GM19397 (cell line): ENCODE results near the gene LTB4R.
A peak's percentile ranks its signal among the peaks of the same experiment; 100 is the strongest.

Experiments
- ATAC-seq: cut with Tn5 transposase; IDR thresholded peaks from one replicate; pipeline ENCODE4 v1.9.1; 2021; ENCODE audit warnings: mild to moderate bottlenecking, moderate library complexity; ENCODE audit not compliant: unreplicated experiment

The LTB4R gene

DNA sequence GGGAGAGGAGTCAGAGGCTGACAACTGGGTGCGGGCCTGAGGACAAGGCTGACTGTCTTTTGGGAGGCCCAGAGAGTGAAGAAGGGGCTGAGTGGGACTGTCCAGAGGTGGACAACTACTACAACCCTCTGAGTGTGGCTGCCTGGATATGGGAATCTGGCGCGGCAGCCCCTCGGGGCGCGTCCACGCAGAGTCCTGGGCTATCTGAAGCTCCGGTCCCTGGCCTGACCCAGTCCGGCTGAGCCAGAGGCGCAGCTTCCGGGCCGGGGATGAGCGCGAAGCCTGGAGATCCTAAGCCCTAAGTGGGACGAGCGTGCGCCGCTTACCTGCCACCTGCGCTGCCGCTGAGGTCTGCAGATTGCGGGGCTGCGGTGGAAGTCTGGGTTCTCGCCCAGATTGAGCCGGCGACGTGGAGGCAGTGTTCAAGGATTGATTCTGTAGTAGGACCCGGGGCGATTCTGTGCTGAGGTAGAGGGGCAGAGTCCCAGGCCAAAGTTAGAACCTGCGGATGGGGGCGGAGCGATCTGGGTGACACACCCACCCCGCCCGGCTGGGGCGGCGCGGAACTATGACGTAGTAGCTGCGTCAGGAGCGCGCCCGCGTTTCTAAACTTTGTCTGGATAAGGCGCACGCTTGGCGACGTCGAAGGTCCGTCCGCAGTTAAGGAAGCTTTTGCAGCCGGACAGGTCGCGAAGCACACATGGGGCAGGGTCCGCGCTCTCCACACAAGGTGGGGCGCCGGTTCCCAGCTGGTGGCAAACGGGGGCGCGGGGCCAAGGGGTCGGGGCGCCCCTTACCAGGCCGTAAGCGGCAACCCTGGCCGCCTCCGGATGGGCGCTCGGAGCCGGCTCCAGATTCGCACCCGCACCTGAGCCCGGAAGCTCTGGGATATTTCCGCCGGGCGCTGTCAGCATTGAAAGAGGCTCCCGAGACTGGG is 11.8 kb upstream of the LTB4R start, which contains the start of the genes DHRS1 and NOP9:
Gene DHRS1, minus strand, starts transcription at position 526 of the 937 bp plus-strand sequence. CDS start 674 bp downstream, outside the sequence.
Gene NOP9, plus strand, starts transcription at position 596 of the 937 bp plus-strand sequence. Its CDS starts 105 bp downstream, at position 701.
- ATAC-seq, result peak; percentile 68

DNA sequence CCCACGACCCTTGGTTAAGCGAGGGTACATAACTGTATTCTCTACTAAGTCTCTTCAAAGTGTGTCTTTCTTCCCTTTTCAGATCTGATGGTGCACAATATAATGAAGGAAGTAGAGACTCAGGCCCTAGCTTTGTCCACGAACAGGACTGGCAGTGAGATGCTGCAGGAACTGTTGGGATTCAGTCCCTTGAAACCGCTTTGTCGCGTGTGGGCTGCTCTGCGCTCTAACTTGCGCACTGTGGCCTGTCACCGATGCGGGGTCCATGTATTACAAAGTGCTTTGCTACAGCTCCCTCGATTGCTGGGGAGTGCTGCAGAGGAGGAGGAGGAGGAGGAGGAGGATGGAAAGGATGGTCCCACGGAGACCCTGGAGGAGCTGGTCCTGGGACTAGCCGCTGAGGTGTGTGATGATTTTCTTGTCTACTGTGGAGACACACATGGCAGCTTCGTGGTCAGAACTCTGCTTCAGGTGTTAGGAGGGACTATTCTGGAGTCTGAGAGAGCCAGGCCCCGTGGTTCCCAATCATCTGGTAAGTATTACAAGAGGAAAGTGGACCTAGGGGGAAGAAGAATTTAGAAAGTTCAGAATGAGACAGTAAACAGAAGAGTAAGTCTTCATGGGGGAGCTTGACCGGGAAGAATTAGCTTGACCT is 10.8 kb upstream of the LTB4R start:
- ATAC-seq, result no peak

GRCh38 chr14:24304019-24304387 is 7.3 kb upstream of the LTB4R start:
- no peak for ATAC-seq

GRCh38 chr14:24307156-24307574 is 4.1 kb upstream of the LTB4R start:
- no peak for ATAC-seq

- ATAC-seq, result no peak
Measured at GRCh38 chr14:24307575-24308341, 3.5 kb upstream of the LTB4R start, which contains the start of gene CIDEB. Gene CIDEB (minus strand): TSS chr14:24307977. CDS start chr14:24307858, 119 bp downstream.

DNA sequence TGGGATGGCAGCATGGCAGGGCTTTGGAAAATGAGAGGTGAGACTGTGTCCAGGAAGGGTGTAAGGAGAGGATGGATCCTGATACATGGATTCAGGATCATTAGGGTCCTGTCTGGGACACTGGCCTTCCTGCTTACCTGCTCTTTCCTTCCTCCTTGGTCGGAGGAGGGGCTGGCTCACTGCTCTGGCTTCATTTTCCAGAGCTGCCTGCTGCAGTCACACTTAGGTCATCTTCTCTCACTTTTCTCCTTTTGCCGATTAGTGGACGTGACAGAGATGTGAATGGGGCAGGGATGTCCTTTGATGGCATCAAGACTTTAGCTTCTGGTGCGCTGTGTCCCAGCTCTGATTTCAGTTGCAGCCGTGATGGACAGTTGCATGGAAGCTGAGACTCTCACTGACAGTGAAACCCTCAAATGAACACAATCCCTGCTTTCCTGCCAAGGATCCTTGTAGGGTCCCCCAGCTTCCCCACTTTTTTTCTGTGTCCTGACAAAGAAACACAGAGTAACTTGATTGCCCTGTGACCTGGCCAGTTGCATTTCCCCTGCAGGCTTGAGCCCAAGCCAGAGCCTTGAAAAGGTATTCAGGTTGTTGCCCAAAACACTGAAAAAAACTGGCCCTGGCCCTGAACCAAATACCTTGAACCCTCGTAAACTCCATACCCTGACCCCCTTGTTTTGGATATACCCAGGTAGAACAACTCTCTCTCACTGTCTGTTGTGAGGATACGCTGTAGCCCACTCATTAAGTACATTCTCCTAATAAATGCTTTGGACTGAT is 2.8 kb upstream of the LTB4R start:
- ATAC-seq, result no peak

- ATAC-seq, result no peak
Measured at GRCh38 chr14:24309538-24310264, 1.6 kb upstream of the LTB4R start, which contains the start of gene LTB4R2. Gene LTB4R2 (plus strand): TSS chr14:24310140. CDS start chr14:24310665, 525 bp downstream.

GRCh38 chr14:24310265-24310645 is 1.0 kb upstream of the LTB4R start:
- no peak for ATAC-seq

DNA sequence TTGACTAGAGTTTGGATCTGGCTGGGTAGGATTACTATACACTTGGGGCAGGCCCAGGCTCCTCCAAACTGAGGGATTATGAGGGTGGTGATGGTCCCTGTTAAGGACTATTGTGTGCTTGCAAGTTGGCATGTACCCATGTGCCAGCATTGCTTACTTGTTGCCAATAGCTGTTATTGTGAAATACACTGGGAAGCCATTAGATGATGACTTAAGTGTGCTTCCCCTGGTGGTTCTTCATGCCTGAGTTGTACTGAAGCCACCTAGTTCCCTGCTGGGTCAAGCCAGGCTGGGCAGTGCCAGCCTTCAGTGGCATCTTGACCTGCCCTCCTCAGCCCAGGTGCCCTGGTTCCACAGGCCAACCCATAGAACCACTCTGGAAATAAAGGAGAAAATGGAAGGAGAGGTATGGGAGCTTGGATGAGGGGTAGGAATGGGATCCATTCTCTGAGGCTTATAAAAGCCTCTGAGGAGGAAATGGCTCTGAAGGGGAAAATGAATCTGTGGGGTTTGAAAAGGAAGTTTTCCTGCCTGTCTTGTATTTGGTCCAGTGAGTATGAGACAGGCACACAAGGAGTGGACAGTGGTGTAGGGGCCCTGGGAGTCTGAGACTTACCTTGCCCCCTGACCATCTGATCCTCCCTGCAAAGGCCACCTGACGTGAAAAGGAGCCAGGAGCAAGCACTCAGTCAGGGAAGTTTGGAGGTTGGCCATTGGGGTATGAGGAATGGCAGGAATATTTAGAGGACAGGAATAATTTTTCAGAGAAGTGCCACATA is 724 bp downstream of the LTB4R start:
- no peak for ATAC-seq

GRCh38 chr14:24312736-24313507 is 1.6 kb downstream of the LTB4R start:
- no peak for ATAC-seq

- no peak for ATAC-seq
Measured at GRCh38 chr14:24313913-24314312, 2.6 kb downstream of the LTB4R start.

GRCh38 chr14:24314377-24315193 is 3.3 kb downstream of the LTB4R start:
- ATAC-seq, result no peak

- no peak for ATAC-seq
Measured at GRCh38 chr14:24315243-24315806, 4.0 kb downstream of the LTB4R start.

DNA sequence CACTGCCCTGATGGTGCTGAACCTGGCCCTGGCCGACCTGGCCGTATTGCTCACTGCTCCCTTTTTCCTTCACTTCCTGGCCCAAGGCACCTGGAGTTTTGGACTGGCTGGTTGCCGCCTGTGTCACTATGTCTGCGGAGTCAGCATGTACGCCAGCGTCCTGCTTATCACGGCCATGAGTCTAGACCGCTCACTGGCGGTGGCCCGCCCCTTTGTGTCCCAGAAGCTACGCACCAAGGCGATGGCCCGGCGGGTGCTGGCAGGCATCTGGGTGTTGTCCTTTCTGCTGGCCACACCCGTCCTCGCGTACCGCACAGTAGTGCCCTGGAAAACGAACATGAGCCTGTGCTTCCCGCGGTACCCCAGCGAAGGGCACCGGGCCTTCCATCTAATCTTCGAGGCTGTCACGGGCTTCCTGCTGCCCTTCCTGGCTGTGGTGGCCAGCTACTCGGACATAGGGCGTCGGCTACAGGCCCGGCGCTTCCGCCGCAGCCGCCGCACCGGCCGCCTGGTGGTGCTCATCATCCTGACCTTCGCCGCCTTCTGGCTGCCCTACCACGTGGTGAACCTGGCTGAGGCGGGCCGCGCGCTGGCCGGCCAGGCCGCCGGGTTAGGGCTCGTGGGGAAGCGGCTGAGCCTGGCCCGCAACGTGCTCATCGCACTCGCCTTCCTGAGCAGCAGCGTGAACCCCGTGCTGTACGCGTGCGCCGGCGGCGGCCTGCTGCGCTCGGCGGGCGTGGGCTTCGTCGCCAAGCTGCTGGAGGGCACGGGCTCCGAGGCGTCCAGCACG is 4.7 kb downstream of the LTB4R start:
- ATAC-seq, result no peak

DNA sequence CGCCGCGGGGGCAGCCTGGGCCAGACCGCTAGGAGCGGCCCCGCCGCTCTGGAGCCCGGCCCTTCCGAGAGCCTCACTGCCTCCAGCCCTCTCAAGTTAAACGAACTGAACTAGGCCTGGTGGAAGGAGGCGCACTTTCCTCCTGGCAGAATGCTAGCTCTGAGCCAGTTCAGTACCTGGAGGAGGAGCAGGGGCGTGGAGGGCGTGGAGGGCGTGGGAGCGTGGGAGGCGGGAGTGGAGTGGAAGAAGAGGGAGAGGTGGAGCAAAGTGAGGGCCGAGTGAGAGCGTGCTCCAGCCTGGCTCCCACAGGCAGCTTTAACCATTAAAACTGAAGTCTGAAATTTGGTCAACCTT is 5.3 kb downstream of the LTB4R start:
- no peak for ATAC-seq
